Omental fat pad (tissue), 4 donors: ENCODE results near the gene CELA2B. TPM values are rescaled to one million over a fixed set of nuclear protein-coding genes. Genes with fewer than 3 reads are reported as not detected.

Experiments used
- ATAC-seq: fragments of 150-250 bp; one replicate; pipeline ENCODE4 v1.9.1; 2016; ENCODE audit warnings: mild to moderate bottlenecking, moderate library complexity; ENCODE audit not compliant: low FRiP score
- DNase-seq: peaks from one replicate; pipeline ENCODE4 v3.0.0-alpha.2; 2019; ENCODE audit warnings: low spot score
- CTCF ChIP-seq, 3 donors: fragments of 450-650 bp; IDR thresholded peaks; one replicate each; pipeline ENCODE4 v1.5.1; 2016 to 2017; ENCODE audit warnings: antibody characterized with exemption in 3 of 3, mild to moderate bottlenecking in 3 of 3, moderate library complexity in 2 of 3
- total RNA-seq, 4 donors: library from RNA; depleted of rRNA; stranded (reverse); fragments of >200 nt; gene quantifications; one replicate each; pipeline ENCODE4 v1.1.0, GENCODE V29; 2016

The CELA2B gene
- total RNA-seq, 4 donors from 2014 or later: not detected

- TF ChIP-seq CTCF (IDR thresholded peaks at IDR 0.05): no peak
- DNase-seq: no peak
- ATAC-seq: no peak
Measured at GRCh38 chr1:15522551-15522950, 46.6 kb downstream of the CELA2B start.

GRCh38 chr1:15523104-15524020 is 47.5 kb downstream of the CELA2B start:
- ATAC-seq (no peak), DNase-seq (no peak)
- TF ChIP-seq CTCF (IDR thresholded peaks at IDR 0.05): no peak

GRCh38 chr1:15524021-15524282 is 48.0 kb downstream of the CELA2B start, which contains the start of gene CASP9:
CASP9 (minus strand) TSS chr1:15524215; CDS start chr1:15524200, 15 bp downstream.
- no peak for TF ChIP-seq CTCF (IDR thresholded peaks at IDR 0.05)
- DNase-seq (no peak), ATAC-seq (no peak)

- no peak for TF ChIP-seq CTCF (IDR thresholded peaks at IDR 0.05)
- peak; percentile 63 for ATAC-seq
Measured at GRCh38 chr1:15524283-15525049, 48.6 kb downstream of the CELA2B start.

GRCh38 chr1:15525050-15526020 is 49.4 kb downstream of the CELA2B start:
- DNase-seq (no peak), ATAC-seq (peak; percentile 60)
- no peak for TF ChIP-seq CTCF (IDR thresholded peaks at IDR 0.05)

More at GRCh38 chr1:15524283-15525049, 48.6 kb downstream of the CELA2B start:
- DNase-seq: peak; percentile 99

- DNase-seq: no peak
- no peak for ATAC-seq
- no peak for TF ChIP-seq CTCF (IDR thresholded peaks at IDR 0.05)
Measured at GRCh38 chr1:15526021-15526489, 50.2 kb downstream of the CELA2B start.
